Panc1 (cell line): ENCODE measurements around the gene SRGAP3. TPM values are rescaled to one million over a fixed set of nuclear protein-coding genes. Genes with fewer than 3 reads are reported as not detected.

Experiments used
- ATAC-seq: fragments of 200-7000 bp; cut with Tn5 transposase; 2 replicates; pipeline ENCODE4 v1.9.1; 2020; ENCODE audit warnings: mild to moderate bottlenecking, moderate library complexity
- BruUV-seq: library from RNA; stranded (reverse); fragments of 400-500 nt; replicated peaks from 2 replicates; lab custom pipeline; 2021; lab: Mats Ljungman, UMichigan
- CTCF ChIA-PET: fragments of 300-600 bp; sonication (Branson Sonifier 250); formaldehyde crosslinking; loops from one replicate; lab custom pipeline; 2022; ENCODE audit warnings: antibody characterized with exemption; lab: Charles Lee
- POLR2A ChIA-PET: fragments of 300-600 bp; sonication (Branson Sonifier 250); formaldehyde crosslinking; loops from one replicate; lab custom pipeline; 2022; ENCODE audit warnings: antibody characterized with exemption; lab: Charles Lee
- DNase-seq: peaks from one replicate; pipeline ENCODE4 v3.0.0-alpha.2; 2010; ENCODE audit warnings: low read depth, low spot score
- H3K27ac ChIP-seq: 2 replicates; pipeline ENCODE4 v1.5.1; 2011; ENCODE audit warnings: mild to moderate bottlenecking, low read length, inconsistent platforms
- H3K27me3 ChIP-seq: fragments of 200-500 bp; sonication (Bioruptor generic); 2 replicates; pipeline ENCODE4 v1.6.0; 2014; ENCODE audit warnings: low read length, inconsistent platforms; ENCODE audit not compliant: control insufficient read depth, insufficient read depth
- H3K36me3 ChIP-seq: fragments of 200-500 bp; sonication (Bioruptor generic); 2 replicates; pipeline ENCODE4 v1.5.1; 2014; ENCODE audit warnings: inconsistent platforms, mild to moderate bottlenecking, low read length, moderate library complexity; ENCODE audit not compliant: control insufficient read depth, insufficient read depth
- H3K4me1 ChIP-seq: 2 replicates; pipeline ENCODE4 v1.5.1; 2011; ENCODE audit warnings: inconsistent platforms, mild to moderate bottlenecking, low read length, moderate library complexity; ENCODE audit not compliant: control insufficient read depth, insufficient read depth
- H3K4me3 ChIP-seq, 2 experiments: 2 replicates each; pipeline ENCODE4 v1.5.1; 2011 to 2012; ENCODE audit warnings: low read depth in 2 of 2, low read length in 2 of 2, mild to moderate bottlenecking in 2 of 2, inconsistent platforms in 1 of 2, moderate library complexity in 1 of 2
- H3K9me3 ChIP-seq: fragments of 200-500 bp; sonication (Bioruptor generic); 2 replicates; pipeline ENCODE4 v1.5.1; 2014; ENCODE audit warnings: low read depth, mild to moderate bottlenecking, inconsistent platforms, low read length, moderate library complexity; ENCODE audit not compliant: control insufficient read depth, insufficient read depth
- CTCF ChIP-seq: fragments of 450-650 bp; IDR thresholded peaks from 2 replicates; pipeline ENCODE4 v1.5.1; 2017; ENCODE audit warnings: mild to moderate bottlenecking
- POLR2AphosphoS5 ChIP-seq: IDR thresholded peaks from 2 replicates; pipeline ENCODE4 v1.6.1; 2012; ENCODE audit warnings: mild to moderate bottlenecking, low read depth, low read length, moderate library complexity
- REST ChIP-seq, 2 experiments: IDR thresholded peaks; 2 replicates each; pipeline ENCODE4 v1.6.1; 2011 to 2012; ENCODE audit warnings: low read depth in 2 of 2, control low read depth in 1 of 2, low read length in 1 of 2, mild to moderate bottlenecking in 1 of 2, moderate library complexity in 1 of 2; ENCODE audit not compliant: insufficient read depth in 1 of 2
- SIN3A ChIP-seq: IDR thresholded peaks from 2 replicates; pipeline ENCODE4 v1.6.1; 2012; ENCODE audit warnings: low read depth, mild to moderate bottlenecking, low read length, moderate library complexity, borderline replicate concordance; ENCODE audit not compliant: insufficient read depth
- TCF7L2 ChIP-seq: IDR thresholded peaks from 2 replicates; pipeline ENCODE4 v1.6.1; 2011; ENCODE audit warnings: mild to moderate bottlenecking, low read depth, low read length, inconsistent platforms
- in situ Hi-C: cut with HindIII; loops from 2 replicates; pipeline ENCODE4 v1.10.0; 2016; ENCODE audit warnings: low sequenced_read_pairs, low pct_unique_long_range_greater_than_20kb
- intact Hi-C: fragments of 100-400 bp; cut with micrococcal nuclease; formaldehyde crosslinking; loops from one replicate; pipeline ENCODE4 v1.10.0; 2022; ENCODE audit not compliant: unreplicated experiment
- total RNA-seq: library from RNA; stranded (reverse); gene quantifications from one replicate; pipeline ENCODE4 v1.2.1, GENCODE V29; 2021; ENCODE audit not compliant: unreplicated experiment

The SRGAP3 gene
- total RNA-seq, 1 experiment from 2014 or later, result 0.82 TPM

- intact Hi-C loops, result no loop called here
Measured at GRCh38 chr3:9231937-9232336, 17.5 kb downstream of the SRGAP3 start.

GRCh38 chr3:9231471-9231870, 18.0 kb downstream of the SRGAP3 start:
- CTCF ChIA-PET, result no interaction called here
- in situ Hi-C loops (no loop called here), intact Hi-C loops (no loop called here)
- POLR2A ChIA-PET, result no interaction called here
- Histone ChIP-seq H3K36me3 (no peaks in the 10 kb centered on the region), H3K4me1 (no peaks in the 10 kb centered on the region), H3K4me3 (no peak overlapping the region), H3K9me3 (no peaks in the 10 kb centered on the region), H3K27ac (no peak overlapping the region), H3K27me3 (no peaks in the 10 kb centered on the region; the same call in 1 of the 2 replicates)
- no TSS peak for BruUV-seq
- TF ChIP-seq POLR2AphosphoS5 (no peak), SIN3A (no peak), TCF7L2 (no peak), REST (IDR thresholded peaks at IDR 0.05; ENCODE audit: insufficient read depth in 1 of 2, low read depth in 2 of 2, low read length in 1 of 2) (no peak), CTCF (no peak)
- DNase-seq (no peak), ATAC-seq (no peak)

More at GRCh38 chr3:9231937-9232336, 17.5 kb downstream of the SRGAP3 start:
- DNase-seq (no peak), ATAC-seq (no peak)
- H3K4me3 ChIP-seq, result no peak overlapping the region
- no peaks in the 10 kb centered on the region for H3K36me3 ChIP-seq
- no TSS peak for BruUV-seq
- H3K27ac ChIP-seq, result no peak overlapping the region
- no peaks in the 10 kb centered on the region for H3K9me3 ChIP-seq
- no peaks in the 10 kb centered on the region; the same call in 1 of the 2 replicates for H3K27me3 ChIP-seq
- no peaks in the 10 kb centered on the region for H3K4me1 ChIP-seq
- CTCF ChIA-PET, result no interaction called here
- TF ChIP-seq SIN3A, result no peak
- POLR2A ChIA-PET, result no interaction called here
- in situ Hi-C loops, result no loop called here

GRCh38 chr3:9231006-9231405, 18.4 kb downstream of the SRGAP3 start:
- no peaks in the 10 kb centered on the region for H3K36me3 ChIP-seq
- H3K9me3 ChIP-seq, result no peaks in the 10 kb centered on the region
- no peaks in the 10 kb centered on the region for H3K4me1 ChIP-seq
- no TSS peak for BruUV-seq
- no peaks in the 10 kb centered on the region; the same call in 1 of the 2 replicates for H3K27me3 ChIP-seq
- in situ Hi-C loops, result no loop called here
- DNase-seq (no peak), ATAC-seq (no peak)
- H3K27ac ChIP-seq, result no peak overlapping the region
- ChIA-PET CTCF (no interaction called here), POLR2A (no interaction called here)
- H3K4me3 ChIP-seq, result no peak overlapping the region
- intact Hi-C loops, result no loop called here
- TF ChIP-seq POLR2AphosphoS5 (no peak), CTCF (no peak), TCF7L2 (no peak), SIN3A (no peak), REST (IDR thresholded peaks at IDR 0.05; ENCODE audit: insufficient read depth in 1 of 2, low read depth in 2 of 2, low read length in 1 of 2) (no peak)
